NCI-H187 (cell line): ENCODE results near the gene PKM.
A peak's percentile ranks its signal among the peaks of the same experiment; 100 is the strongest.
"Not testable (repeated sequence)": the region's sequence is repeated elsewhere in the genome, so short reads cannot be mapped to it uniquely, and the experiment has no call there.

Experiments
- DNase-seq, 2 experiments: peaks; one replicate each; lab custom pipeline; 2025; lab: John Stamatoyannopoulos, UW

PKM gene

DNA sequence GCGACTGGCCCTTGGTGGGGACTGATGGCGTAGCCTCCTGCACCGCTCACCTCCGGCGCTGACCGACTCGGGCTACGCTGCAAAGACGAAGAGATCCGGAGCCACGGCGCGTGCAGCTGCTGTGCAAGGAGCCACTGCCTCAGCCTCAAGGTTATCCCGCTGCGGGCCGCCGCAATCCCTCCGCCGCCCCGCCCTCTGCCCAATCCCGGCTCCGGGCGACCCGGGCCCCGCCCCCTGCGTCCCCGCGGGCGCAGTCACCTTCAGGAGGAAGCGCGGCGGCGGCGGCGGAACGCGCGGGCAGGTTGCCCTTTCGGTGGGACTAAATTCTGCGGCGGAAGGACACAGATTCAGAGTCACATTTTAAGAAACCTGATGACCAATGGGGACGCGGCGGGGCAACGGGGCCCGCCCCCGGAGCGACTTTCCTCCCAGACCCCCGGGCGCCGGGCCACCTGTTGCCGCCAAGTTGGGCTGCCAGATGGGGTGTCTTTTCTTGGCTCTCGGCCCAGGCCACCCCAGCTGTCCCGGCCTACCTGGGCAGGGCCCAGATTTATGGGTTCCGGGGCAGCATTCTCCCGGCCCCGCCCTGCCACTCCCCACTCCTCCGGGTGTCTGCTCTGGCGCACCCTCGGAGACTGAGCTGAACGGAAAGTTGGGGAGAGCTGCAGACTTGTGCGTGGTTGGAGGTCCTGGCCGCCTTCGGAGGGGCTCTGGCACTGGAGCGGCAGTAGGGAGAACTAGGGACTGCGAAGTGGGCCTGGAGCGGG is at the start of gene PKM:
PKM (minus strand) TSS at position 125 of the 767 bp plus-strand sequence. CDS start 12,093 bp downstream, outside the sequence.
- DNase-seq: peak; percentile 95 to 97

DNA sequence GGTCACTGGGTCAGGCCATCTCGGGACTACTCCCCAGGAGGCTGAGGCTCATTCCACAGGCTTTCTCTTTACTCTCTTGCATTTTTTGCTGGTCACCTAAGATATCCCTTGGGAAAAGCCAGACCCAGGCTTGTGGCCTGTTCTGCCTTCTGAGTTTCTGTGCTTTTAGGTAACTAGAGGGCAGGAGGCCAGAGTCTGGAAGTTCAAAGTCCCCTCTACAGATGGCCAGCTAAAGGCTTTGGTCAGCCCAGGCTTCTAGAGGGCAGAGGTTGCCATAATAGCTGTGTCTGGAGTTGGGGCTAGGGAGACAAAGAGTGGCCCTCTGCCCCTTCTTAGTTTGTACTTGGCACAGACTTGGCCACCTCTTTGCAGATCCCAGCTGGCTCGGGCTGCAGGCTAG is 49.8 kb upstream of the PKM start:
- DNase-seq: no peak

DNA sequence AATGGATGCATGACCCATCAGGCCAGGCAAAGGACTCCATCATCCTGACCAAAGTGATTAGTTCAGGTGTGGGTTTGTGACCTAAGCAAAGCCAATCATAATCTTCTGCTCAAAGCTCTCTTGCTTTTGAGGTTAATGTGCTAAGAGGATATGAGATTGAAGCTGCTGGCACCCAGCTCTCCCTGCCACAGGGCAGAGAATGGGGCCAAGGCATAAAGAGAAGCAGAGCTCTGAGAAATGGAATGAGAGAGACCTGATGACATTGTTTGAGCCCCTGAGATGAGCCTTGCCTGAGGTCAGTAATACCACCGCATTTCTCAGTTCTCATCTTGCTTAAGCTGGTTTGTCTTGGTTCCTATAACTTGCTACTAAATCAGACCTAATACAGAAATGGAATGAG is 47.7 kb upstream of the PKM start:
- no peak for DNase-seq

DNA sequence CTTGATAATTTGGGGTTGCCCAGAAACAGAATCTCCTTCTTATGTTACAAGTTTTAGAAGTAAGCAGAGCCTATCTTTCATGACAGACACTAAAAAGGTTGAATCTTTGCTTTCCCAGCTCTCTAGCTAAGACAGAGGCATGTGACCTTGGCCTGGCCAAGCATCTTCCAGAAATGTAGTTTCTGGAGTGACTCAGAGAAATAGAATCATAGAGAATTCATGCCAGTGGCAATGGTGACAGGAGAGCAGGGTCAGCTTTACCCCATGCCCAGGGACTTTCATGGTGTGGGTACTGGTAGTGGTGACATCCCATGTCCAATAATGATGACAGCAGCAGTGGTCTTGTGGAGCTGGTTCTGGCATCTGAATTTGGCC is 45.3 kb upstream of the PKM start:
- no peak for DNase-seq

DNA sequence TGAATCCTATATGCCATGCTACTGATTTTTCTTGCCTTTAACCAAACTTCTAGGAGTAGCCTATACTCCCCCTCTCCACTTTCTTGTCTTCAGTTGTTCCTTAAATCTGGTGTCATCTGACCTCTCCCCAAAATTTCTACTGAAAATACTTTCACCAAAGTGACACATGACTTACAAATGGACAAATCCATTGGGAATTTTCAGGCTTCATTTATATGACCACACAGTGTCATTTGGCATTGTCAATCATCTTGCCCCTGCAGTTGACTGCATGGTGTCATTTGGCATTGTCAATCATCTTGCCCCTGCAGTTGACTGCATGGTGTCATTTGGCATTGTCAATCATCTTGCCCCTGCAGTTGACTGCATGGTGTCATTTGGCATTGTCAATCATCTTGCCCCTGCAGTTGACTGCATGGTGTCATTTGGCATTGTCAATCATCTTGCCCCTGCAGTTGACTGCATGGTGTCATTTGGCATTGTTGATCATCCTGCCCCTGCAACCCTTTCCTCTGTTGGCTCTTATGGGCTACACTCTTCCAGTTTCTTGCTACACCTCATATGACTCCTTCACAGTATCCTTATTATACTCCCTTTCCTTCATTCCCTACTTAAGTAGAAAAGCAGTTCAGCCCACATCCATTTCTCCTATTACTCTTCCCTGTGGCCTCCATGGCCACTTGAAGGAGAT is 44.8 kb upstream of the PKM start:
- not testable (repeated sequence) for DNase-seq

DNA sequence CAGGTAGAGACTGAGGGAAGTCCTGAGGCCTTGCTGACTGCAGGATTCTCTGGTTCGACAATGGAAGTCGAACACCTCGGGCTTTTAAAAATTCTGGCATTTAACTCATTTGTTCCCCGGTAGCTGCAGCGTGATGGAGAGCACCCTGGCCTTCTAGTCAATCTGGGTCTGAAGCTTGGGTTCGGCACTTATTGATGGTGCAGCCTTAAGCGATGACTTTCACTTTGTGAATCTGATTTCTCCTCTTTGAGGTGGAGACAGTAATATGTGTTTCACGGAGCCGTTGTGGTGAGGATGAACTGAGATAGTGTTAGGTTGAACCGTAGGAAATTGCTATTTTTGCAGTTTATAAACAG is 42.0 kb upstream of the PKM start:
- DNase-seq: no peak

DNA sequence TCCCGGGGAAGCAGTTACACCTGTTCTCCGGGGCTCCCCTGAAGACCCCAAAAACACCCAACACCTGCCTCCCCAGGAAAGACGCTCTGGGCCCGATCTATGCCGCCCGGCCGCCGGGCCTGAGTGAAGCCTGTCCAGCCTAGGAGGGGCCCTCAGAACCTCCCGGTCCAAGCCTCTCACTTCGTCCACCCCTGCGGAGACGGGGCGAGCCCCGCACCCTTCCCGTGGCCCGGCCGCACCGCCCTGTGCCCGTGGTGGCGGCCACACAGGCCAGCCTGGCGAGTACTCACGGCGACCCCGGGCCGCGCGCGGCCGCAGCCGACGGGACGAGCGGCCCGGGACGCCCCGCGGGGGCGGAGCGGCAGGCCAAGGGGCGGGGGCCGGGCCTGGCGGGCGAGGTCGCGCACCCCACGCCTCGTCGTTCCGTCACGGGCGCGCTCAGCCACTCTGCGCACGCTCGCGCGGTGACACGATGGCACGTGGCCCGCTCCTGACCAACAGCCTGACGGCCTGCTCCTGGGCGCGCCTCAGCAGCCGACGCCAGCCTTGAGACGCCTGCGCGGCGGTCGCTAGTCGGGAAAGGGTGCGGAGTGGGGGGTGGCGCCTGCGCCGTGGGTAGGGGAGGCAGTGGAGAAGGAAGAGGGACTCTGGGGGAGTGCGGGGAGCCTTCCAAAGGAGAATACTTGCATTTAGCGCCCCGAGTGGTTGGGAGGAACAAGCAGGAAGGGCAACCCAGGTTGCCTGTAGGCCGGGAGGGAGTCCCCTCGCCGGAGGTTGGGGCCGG is 41.4 kb upstream of the PKM start, which contains the start of gene PARP6:
PARP6 (minus strand) TSS at position 342 of the 784 bp plus-strand sequence. CDS start 5,077 bp downstream, outside the sequence.
- peak; percentile 83 to 95 for DNase-seq

DNA sequence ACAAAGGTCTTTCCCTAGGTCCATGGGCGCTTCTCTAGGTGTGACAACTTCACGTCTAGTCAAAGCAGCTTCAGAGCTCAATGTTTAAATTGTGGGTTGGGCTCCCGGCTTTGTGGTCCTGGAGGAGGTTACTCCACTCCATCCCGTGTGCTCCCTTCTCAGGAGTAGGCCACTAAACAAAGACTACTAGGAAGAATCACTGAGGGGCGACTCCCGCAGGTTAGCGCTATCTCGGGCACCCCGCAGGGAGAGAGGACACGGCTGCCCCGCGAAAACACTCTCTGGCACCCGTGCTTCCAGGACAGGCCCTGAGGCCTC is 40.9 kb upstream of the PKM start:
- DNase-seq: no peak

DNA sequence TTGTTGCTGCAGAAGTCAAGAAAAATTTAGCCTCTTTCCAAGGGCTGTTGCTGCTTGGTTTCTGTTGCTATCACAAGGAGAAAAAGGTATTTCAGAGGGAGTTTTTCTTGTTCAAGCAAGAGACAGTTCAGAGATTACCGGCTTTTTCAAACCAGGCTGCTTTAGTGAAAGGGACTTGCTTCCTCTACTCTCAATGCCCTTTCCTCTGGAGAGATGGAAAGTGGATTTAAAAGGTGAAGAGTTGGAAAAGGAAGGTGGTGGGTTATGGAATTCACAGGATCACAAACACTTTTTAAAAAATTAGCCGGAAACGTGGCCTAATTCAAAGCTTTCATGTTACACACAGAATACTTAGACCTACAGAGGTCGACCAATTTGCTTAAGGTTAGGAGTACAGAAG is 40.2 kb upstream of the PKM start:
- no peak for DNase-seq

DNA sequence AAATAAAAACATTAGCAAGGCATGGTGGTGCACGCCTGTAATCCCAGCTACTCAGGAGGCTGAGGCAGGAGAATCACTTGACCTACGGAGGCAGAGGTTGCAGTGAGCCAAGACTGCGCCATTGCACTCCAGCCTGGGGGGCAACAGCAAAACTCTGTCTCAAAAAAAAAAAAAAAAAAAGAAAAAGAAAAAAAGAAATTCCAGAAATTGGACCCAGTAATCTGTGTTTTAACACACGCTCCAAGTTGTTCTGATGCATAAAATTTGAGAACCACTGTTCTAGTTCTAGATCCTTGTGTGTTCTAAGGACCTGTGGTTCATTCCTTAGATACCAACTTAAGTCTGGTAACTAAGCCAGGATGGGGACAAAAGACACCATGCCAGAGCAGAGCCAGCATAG is 38.7 kb upstream of the PKM start:
- DNase-seq: no peak

DNA sequence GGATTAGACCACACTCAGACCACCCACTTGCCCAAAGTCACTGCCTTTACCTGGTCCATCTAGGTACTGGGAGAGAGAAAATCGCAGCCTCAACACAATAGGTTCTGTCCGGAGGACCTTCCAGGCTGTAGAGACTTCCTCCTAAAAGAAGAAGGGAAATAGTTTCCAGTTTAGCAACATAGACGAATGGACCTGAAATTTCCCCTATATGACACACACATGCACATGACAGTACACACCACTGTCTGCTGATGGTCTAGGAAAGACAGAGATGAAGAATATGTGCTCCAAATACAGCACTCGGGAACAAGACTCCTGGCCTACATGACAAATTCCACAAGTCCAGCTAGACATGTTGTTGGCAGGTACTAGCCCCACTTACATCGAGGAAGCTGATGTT is 34.0 kb upstream of the PKM start:
- DNase-seq: no peak

DNA sequence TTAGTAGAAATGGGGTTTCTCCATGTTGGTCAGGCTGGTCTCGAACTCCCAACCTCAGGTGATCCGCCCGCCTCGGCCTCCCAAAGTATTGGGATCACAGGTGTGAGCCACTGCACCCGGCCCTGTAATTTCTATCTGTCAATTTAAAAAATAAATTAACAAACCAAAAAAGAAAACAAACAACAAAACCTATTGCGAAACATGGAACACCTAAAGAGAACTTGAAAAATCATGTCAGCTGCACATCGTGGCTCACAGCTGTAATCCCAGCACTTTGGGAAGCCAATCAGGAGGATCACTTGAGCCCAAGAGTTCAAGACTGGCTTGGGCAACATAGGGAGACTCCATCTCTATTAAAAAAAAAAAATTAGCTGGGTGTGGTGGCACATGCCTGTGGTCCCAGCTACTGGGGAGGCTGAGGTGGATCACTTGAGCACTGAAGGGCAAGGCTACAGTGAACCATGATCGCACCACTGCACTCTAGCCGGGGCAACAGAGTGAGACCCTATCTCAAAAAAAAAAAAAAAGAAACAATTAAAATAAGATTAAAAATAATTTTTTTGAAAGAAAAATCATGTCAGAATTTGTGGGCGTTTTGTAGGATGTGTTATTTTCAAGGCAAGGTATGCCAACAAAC is 21.8 kb upstream of the PKM start:
- no peak for DNase-seq

DNA sequence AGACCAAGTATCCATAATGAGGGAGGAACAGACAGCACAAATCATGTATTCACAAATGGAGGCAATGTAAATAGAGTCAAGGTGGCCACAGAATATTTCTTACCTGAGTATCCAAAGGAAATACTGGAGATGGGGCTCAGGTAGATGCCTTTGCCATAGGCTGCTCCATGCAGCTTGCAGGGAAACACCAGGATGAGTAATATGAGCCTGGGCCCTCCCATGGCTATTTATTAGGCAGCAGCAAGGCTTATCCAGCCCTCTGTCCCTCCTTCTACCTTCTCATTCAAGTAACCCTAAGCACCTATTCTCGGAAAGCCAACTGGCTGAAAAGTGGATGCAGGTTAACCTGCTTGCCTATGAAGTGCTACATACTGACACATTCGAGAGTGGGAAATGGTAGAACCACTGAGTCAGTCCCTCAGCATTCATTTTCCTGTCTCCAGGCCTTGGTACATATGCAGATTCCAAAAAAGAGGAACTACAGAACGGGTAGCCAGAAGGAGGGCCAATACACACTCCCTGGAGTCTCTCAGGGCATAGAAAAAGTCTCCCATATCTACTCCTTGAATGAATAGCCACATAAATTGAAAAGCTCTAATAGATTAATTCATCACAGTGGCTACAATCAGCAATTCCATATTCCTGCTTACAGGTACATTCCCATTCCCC is 18.3 kb upstream of the PKM start:
- DNase-seq: no peak

DNA sequence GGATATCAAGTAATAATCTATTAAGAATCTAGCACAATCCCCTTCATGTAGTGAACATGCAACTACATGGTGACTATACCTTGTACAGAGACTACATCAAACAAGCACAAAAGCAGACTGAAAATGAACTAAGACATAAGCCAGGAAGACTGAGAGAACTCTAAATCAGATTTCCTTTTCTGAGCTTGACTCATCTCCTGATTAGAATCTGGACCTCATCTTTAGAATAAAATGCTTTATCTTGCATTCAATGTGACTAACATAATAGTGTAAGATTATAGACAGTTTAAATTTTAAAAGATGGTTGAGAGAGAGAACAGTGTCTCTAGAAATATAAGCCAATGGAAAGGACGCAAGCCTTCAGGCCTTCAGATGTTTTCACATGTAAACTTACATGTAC is 17.5 kb upstream of the PKM start:
- DNase-seq: no peak

DNA sequence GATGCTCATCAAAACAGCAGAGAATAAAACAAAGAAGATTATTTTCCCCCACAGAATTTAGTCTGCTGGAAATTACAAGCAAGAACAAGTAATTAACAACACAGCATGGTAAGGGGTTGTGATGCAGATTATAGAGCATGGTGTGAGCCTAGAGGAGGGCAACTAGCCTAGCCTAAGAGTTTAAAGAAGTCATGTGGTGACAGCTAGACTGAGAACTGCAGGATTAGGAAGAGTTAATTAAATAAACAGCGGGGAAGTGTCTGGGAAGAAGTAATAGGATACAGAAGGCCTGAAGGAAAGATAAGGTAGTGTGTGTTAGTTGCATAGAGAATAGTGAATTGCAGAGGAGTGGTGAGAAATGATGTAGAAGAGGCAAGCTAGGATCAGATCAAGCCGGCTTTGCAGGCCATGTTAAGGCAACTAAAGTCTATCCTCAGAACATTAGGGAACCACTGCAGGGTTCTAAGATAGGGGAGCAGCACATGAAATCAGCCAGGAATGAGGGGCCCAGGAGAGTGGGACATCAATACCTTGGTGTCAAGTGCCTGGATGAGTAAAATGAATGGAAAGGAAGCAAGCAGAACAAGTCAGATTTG is 11.9 kb upstream of the PKM start:
- DNase-seq: no peak

DNA sequence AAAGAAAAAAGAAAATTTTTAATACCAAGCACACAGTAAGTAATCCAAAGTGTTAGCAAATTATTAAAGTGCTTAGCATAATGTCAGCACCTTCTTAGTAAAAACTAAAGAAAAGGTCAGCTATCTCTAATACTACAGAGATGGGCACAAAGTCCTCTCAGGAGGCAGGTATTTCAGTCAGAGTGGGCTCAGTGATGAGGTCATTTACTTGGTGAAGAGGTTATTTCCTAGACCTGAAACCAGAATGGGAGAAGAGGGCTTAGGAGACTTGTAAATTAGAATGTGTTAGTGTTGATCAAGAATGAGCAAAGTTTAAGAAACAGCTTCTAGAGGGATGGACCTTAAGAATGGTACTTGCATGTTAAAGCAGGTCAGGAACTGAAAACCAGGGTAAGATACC is 8.7 kb upstream of the PKM start:
- no peak for DNase-seq

DNA sequence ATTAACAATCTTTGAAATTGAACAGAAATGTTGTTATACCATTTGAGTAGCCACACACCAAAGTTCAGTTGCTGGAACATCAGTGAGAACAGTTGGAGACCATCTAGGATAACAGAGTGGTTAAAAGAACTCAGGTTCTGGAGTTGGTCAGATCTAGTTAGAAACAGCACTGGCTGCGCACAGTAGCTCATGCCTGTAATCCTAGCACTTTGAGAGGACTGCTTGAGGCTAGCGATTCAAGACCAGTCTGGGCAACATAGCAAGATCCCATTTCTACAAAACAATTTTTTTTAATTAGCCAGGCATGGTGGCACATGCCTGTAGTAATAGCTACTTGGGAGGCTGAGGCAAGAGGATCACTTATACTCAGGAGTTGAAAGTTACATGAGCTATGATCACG is 7.6 kb upstream of the PKM start:
- no peak for DNase-seq

DNA sequence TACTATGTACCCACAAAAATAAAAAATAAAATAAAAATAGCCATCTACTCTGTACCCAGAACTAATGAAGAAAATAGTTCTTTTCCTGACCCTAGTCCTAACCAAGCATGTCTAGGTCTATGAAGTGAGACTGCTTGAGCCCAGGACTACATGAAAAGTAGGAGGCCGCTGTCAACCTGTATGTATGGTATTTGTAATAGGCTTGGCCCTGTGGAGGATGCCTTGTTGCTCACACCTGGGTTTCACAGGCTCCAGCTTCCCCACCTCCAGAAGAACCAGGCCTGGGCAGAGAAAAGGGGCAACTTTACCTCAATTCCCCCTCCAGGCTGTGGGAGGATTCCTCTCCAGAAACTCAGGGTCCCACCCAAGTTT is 6.8 kb upstream of the PKM start:
- no peak for DNase-seq

DNA sequence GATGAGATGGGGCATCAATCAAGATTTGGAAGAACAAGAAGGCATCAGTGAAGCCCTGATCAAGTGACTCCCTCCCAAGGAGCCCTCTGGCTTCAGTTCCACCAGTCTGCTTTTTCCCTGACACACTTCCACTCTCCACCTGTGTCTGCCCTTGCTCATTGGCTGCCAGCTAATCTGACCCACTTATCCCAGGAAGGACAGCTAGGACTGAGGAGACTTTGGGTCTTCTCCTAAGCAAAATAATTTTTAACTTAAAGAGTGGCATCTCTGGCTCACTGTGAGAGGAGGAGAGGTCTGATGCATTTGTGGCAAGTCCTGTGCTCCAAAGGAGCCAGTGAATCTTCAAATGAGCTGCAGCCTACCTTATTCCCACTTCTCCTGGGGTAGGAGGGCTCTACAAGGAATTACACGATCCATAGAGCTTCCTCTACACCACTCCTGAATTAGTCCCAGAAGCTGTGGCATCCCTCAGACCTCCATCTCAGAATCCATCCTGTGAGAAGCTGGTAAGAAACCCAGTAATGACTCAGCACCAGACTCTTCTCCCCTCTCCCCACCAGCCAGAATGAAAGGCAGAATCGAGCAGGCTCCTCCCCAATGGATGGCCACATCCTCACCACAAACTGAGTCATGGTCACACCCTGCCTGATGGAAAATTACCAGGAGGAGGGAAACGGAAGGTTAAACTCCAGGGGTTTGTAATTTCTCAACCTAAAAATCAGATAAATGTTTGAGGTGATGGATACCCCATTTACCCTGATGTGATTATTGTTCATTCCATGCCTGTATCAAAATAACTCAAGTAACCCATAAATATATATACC is 6.3 kb upstream of the PKM start:
- no peak for DNase-seq

DNA sequence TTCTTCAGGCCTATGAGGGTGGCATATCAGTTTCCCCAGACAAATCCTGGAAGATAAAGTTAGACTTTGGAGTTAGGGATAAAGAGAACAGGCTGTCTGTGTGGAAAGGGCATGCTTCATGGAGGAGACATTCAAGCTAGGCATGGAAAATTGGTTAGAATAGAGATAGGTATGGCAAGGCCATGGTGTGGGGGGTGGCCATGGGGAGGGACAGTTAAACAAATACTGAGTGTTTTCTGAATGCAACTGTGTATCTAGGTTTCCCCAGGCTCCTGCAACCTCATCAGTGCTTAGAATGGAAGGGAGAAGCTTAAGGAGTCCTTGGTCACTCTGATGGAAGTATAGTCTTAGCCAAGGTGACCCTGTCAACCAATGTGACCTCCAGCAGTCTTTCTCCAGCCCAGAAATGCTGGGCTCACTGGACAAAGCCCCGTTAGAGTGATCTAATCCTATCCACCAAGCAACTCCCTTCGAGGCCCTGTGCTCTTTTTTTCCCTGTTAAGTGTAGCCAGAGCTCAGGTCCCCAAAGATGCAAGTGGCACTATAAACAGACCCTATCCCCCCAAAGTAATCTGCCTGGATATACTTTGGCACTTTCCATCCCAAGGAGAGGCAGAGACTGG is 5.5 kb upstream of the PKM start:
- no peak for DNase-seq
